Osteoblast (primary cell): ENCODE measurements around the gene BCAS3. TPM values are rescaled to one million over a fixed set of nuclear protein-coding genes. Genes with fewer than 3 reads are reported as not detected.

Experiments
- DNase-seq: peaks from one replicate; pipeline ENCODE4 v3.0.0; 2011; ENCODE audit warnings: low spot score, mixed read lengths; ENCODE audit not compliant: insufficient read length; ENCODE audit errors: missing footprints
- H2AFZ ChIP-seq: 2 replicates; pipeline ENCODE4 v1.6.0; 2011; ENCODE audit warnings: mild to moderate bottlenecking, low read length
- H3K27ac ChIP-seq: 2 replicates; pipeline ENCODE4 v1.5.1; 2011; ENCODE audit warnings: mild to moderate bottlenecking, low read depth, low read length, moderate library complexity
- H3K27me3 ChIP-seq: 2 replicates; pipeline ENCODE4 v1.6.0; 2012; ENCODE audit warnings: mild to moderate bottlenecking, control low read depth, inconsistent platforms, low read length, moderate library complexity; ENCODE audit not compliant: insufficient read depth
- H3K36me3 ChIP-seq: 2 replicates; pipeline ENCODE4 v1.5.1; 2011; ENCODE audit warnings: mild to moderate bottlenecking, low read length, control low read depth, moderate library complexity; ENCODE audit not compliant: insufficient read depth
- H3K4me1 ChIP-seq: 2 replicates; pipeline ENCODE4 v1.5.1; 2011; ENCODE audit warnings: mild to moderate bottlenecking, low read length, control low read depth, moderate library complexity; ENCODE audit not compliant: insufficient read depth
- H3K4me2 ChIP-seq: 2 replicates; pipeline ENCODE4 v1.6.0; 2011; ENCODE audit warnings: mild to moderate bottlenecking, low read length; ENCODE audit not compliant: insufficient read depth
- H3K4me3 ChIP-seq: fragments of 200-600 bp; sonication (generic); 3 replicates; pipeline ENCODE4 v1.5.1; 2012; ENCODE audit warnings: mild to moderate bottlenecking, low read length, inconsistent platforms; ENCODE audit not compliant: insufficient read depth
- H3K79me2 ChIP-seq: 2 replicates; pipeline ENCODE4 v1.6.0; 2012; ENCODE audit warnings: mild to moderate bottlenecking, low read length, control low read depth, inconsistent platforms; ENCODE audit not compliant: insufficient read depth
- H3K9me3 ChIP-seq: 2 replicates; pipeline ENCODE4 v1.5.1; 2011; ENCODE audit warnings: low read depth, low read length, control low read depth
- H4K20me1 ChIP-seq: 2 replicates; pipeline ENCODE4 v1.6.0; 2012; ENCODE audit warnings: mild to moderate bottlenecking, low read length, control low read depth; ENCODE audit not compliant: insufficient read depth
- total RNA-seq: library from RNA; depleted of rRNA; stranded (reverse); fragments of >200 nt; gene quantifications from 2 replicates; pipeline ENCODE4 v1.2.3, GENCODE V29; 2012
- TF ChIP-seq, protein P1 (sequence below): IDR thresholded peaks from 2 replicates; pipeline ENCODE4 v1.5.1; 2011; ENCODE audit warnings: mild to moderate bottlenecking, low read depth, low read length, moderate library complexity; ENCODE audit errors: extremely low read depth

BCAS3 gene
- total RNA-seq, 1 donor: 31.5 TPM

DNA sequence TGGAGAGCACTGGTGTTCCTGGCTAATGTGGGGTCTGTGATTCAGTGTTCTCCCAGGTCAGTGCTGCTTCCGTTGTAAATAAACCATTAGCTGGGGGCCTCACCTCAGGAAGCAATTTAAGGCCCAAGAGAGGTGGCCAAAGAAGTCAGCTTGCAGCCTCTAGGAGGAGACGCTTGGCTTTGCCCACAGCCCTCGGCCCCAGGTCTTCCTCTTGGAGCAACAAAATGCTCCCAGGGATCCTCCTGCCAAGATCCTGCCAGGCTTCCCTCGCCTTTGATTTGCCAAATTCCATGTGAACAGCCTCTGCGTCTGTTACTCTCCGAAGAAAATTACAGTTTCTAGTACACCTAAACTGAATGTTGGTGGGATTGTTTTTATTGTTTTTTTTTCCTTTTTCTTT lies 659.6 kb downstream of the BCAS3 start:
- TF ChIP-seq, protein P1, sequence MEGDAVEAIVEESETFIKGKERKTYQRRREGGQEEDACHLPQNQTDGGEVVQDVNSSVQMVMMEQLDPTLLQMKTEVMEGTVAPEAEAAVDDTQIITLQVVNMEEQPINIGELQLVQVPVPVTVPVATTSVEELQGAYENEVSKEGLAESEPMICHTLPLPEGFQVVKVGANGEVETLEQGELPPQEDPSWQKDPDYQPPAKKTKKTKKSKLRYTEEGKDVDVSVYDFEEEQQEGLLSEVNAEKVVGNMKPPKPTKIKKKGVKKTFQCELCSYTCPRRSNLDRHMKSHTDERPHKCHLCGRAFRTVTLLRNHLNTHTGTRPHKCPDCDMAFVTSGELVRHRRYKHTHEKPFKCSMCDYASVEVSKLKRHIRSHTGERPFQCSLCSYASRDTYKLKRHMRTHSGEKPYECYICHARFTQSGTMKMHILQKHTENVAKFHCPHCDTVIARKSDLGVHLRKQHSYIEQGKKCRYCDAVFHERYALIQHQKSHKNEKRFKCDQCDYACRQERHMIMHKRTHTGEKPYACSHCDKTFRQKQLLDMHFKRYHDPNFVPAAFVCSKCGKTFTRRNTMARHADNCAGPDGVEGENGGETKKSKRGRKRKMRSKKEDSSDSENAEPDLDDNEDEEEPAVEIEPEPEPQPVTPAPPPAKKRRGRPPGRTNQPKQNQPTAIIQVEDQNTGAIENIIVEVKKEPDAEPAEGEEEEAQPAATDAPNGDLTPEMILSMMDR: no peak
- H3K27me3 ChIP-seq: no peaks in the 10 kb centered on the region
- no peak for DNase-seq
- H3K9me3 ChIP-seq: no peaks in the 10 kb centered on the region
- H3K4me1 ChIP-seq: peaks cover 59% of the 10 kb centered on the region
- no peaks in the 10 kb centered on the region for H4K20me1 ChIP-seq
- H3K79me2 ChIP-seq: no peaks in the 10 kb centered on the region
- peak overlapping the region; percentile 86 for H3K27ac ChIP-seq
- no peaks in the 10 kb centered on the region for H3K36me3 ChIP-seq
- H3K4me2 ChIP-seq: peak overlapping the region; percentile 62
- H2AFZ ChIP-seq: no peak overlapping the region
- H3K4me3 ChIP-seq: no peak overlapping the region

DNA sequence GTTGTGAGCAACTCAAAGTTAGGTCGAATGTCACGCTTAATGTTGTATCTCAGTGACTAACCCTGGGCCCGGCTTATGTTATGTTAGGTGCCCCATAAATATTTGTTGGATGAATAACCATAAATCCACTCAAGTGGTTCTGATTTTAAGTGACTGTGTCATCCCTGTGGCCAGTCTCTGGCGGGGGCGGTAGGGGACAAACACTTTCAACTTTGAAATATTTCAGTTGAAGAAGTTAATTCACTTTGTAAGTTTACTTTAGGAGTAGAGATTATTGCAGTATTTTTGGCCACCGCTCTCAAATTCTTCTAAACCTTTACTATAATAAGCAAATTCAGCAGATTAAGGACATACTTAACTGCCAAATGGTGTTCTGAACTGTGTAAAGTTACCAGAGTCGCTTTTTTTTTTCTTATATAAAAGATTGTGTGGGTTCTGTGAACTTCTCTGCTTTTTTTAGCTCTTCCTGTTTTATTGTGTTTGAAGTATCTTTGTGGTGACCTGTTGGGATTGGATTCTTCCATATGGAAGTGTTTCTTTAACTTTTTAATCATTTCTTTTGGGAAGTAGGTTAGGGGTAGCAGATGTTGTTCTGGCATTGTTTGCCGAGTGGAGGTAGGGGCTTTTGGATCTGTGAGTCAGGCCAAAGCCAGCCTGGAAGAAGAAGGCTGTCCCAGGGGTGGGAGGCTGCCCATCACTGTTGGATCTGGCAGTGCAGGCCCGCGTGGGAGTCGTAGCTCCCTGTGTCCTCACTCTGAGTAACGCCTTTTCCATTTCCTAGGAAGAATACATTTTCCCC lies 660.5 kb downstream of the BCAS3 start:
- peaks cover 59% of the 10 kb centered on the region for H3K4me1 ChIP-seq
- H3K4me2 ChIP-seq: peak overlapping the region; percentile 62
- peak overlapping the region; percentile 9 for H3K4me3 ChIP-seq
- no peaks in the 10 kb centered on the region for H3K79me2 ChIP-seq
- no peak for DNase-seq
- H4K20me1 ChIP-seq: no peaks in the 10 kb centered on the region
- H2AFZ ChIP-seq: no peak overlapping the region
- no peaks in the 10 kb centered on the region for H3K36me3 ChIP-seq
- TF ChIP-seq, protein P1: no peak
- no peaks in the 10 kb centered on the region for H3K9me3 ChIP-seq
- H3K27me3 ChIP-seq: no peaks in the 10 kb centered on the region
- peak overlapping the region; percentile 86 for H3K27ac ChIP-seq

DNA sequence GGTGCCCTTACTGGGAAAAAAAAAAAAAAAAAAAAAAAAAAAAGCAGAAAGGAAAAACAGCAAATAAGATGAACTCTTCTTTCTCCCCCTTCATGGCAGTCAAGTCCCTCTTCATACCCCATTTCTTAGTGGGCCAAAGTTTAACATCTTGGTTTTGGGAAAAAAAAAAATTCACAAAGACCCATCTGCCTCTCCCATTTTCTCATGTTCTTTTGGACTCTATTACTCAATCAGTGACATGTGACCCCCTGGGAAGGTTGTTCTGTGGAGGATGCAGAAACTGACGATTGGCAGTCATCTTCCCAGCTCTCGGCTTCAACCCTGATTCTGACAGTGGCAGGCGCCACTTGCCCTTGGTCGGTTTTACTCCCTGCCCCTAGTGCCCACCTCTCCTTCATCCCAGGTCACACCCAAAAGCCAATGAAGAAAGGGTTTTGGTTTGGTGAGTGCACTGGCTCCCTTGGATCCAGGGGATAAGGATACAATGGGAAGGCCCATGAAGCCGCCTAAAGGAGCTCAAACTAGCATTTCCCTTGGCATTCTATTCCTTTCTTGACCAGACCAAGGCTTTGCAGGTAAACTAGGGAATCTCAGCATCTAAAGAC lies 661.3 kb downstream of the BCAS3 start:
- Histone ChIP-seq H3K4me3 (no peak overlapping the region), H3K9me3 (no peaks in the 10 kb centered on the region), H3K27me3 (no peaks in the 10 kb centered on the region), H3K27ac (peak overlapping the region; percentile 86), H3K36me3 (no peaks in the 10 kb centered on the region), H3K79me2 (no peaks in the 10 kb centered on the region), H4K20me1 (no peaks in the 10 kb centered on the region), H3K4me1 (peaks cover 59% of the 10 kb centered on the region), H3K4me2 (peak overlapping the region; percentile 62), H2AFZ (no peak overlapping the region)
- TF ChIP-seq, protein P1: no peak
- no peak for DNase-seq

- peaks cover 49% of the 10 kb centered on the region for H3K4me1 ChIP-seq
- TF ChIP-seq, protein P1: no peak
- no peaks in the 10 kb centered on the region for H3K36me3 ChIP-seq
- peak; percentile 21 for DNase-seq
- H3K27ac ChIP-seq: no peak overlapping the region
- no peaks in the 10 kb centered on the region for H3K27me3 ChIP-seq
- H3K79me2 ChIP-seq: no peaks in the 10 kb centered on the region
- no peaks in the 10 kb centered on the region for H3K9me3 ChIP-seq
- peak overlapping the region; percentile 31 for H2AFZ ChIP-seq
- no peak overlapping the region for H3K4me3 ChIP-seq
- H3K4me2 ChIP-seq: peak overlapping the region; percentile 13
- H4K20me1 ChIP-seq: no peaks in the 10 kb centered on the region
These were observed 663.0 kb downstream of the BCAS3 start for GRCh38 chr17:61340431-61341209.
